ENCODE data around the gene MANBA. TPM values are rescaled to one million over a fixed set of nuclear protein-coding genes. Genes with fewer than 3 reads are reported as not detected.

Gene MANBA
- total RNA-seq, 4 donors from 2014 or later: 10.4 to 21.7 (median 15.1) TPM

DNA sequence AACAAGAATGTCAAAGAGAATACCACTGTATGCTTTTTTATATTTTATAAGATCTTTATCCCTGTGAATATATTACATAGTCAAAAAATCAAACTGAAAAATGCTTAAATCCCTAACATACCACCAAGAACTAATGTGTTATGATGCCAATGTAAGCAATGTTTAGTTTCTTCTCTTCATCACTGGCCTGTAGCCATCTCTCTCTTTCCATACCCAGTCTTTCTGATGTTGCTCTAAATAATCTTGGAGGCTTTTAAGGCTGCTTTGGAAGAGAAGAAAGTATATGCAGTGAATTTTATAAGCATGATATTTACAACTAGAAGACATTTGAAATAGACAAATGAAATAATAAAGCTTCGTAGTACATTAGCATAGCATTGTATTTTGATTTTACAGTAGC, 176.7 kb downstream of the MANBA start:
- Histone ChIP-seq H3K27me3 (no peaks in the 10 kb centered on the region), H3K36me3 (peaks cover 0 to 100% (median 7%) of the 10 kb centered on the region in 3 donors), H3K9me3 (no peaks in the 10 kb centered on the region), H3K4me3 (no peak overlapping the region), H3K27ac (no peak overlapping the region), H3K4me1 (no peaks in the 10 kb centered on the region)
- TF ChIP-seq POLR2A (IDR thresholded peaks at IDR 0.05): no peak
- TF ChIP-seq, protein P1, sequence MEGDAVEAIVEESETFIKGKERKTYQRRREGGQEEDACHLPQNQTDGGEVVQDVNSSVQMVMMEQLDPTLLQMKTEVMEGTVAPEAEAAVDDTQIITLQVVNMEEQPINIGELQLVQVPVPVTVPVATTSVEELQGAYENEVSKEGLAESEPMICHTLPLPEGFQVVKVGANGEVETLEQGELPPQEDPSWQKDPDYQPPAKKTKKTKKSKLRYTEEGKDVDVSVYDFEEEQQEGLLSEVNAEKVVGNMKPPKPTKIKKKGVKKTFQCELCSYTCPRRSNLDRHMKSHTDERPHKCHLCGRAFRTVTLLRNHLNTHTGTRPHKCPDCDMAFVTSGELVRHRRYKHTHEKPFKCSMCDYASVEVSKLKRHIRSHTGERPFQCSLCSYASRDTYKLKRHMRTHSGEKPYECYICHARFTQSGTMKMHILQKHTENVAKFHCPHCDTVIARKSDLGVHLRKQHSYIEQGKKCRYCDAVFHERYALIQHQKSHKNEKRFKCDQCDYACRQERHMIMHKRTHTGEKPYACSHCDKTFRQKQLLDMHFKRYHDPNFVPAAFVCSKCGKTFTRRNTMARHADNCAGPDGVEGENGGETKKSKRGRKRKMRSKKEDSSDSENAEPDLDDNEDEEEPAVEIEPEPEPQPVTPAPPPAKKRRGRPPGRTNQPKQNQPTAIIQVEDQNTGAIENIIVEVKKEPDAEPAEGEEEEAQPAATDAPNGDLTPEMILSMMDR (IDR thresholded peaks at IDR 0.05): no peak
- intact Hi-C loops (cut with DNase I): no loop called here
- 65 to 87% methylated on average over 1 of the region's 1 CpG for WGBS, 2 donors
- DNase-seq: no peak

Small RNA genes lying within 50 kb of the gene (small RNA-seq; reads per million reads assigned to genes)
- 0 reads per million in 4 donors for gene AC018797.1

Other genes with a start within 250 kb of the MANBA start
- gene UBE2D3, start 66.6 kb upstream of the MANBA start, total RNA-seq: 100 to 1,000 TPM; 278 to 377 (median 304) TPM
- 10 to 100 TPM in 2 of 4 donors, 1 to 10 TPM in 2; 5.6 to 22.4 (median 11.0) TPM for gene CISD2, start 108.0 kb upstream of the MANBA start, total RNA-seq

Measured in esophagus squamous epithelium (tissue), 5 donors.